ENCODE results near the gene MRGPRF.

The MRGPRF gene

DNA sequence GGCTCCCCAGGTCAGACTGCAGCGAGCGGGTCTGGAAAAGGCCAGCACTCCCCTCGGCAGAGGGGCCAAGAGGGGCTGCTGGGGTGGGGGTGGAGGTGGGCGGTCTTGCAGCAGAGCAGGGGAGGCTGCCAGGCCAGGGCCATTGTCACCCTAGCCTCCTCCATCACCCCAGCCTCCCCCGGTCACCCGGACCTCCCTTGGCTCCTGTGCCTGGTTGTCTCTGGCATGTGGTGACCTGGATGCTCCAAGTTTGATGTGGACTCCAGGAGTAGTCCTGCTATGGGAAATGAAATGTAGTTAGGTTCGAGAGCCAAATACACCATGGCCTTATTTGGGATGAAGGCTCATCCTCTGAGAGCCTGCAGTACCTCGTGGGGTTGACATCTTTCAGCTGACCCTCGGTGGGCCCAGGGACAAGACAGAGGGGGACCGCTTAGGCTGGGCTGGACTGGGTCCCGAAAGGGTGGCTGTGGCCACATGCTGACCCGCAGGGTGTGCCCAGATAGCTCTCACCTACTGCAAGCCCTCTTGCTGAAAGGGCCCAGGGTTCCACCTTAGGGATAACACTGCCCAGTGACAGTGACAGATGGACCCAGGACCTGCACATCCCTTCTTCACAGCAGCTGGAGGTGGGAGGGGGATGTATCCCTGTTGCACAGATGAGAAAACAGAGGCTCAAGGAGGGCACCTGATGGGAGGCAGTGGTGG lies 56.3 kb downstream of the MRGPRF start:
- no peak for FAIRE-seq

DNA sequence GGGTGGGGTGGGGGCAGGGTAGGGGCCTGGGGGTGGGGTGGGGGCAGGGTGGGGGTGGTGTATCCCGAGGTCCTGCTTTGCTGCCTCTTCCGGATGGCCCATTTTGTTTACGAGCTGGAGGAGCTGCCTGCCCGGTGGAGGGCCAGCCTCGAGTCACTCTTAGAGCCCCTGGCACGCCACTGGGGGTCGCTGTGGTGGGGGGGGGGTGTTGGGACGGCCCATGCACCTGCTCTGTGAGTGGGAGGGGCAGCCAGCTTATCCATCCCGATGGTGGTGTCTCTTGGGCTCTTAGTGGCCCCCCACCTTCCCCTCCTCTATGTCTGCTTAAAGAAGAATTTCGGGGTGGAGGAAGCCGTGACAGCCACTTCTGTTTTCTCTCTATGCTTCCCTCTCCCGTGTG lies 56.9 kb downstream of the MRGPRF start:
- TF ChIP-seq CTCF (IDR thresholded peaks at IDR 0.05; ENCODE audit: insufficient read depth, missing control alignments) = no peak
- no peak for DNase-seq (ENCODE audit: insufficient read length, low spot score)
- no peak for FAIRE-seq

More for the DNA sequence above, 56.3 kb downstream of the MRGPRF start:
- no peak for TF ChIP-seq CTCF (IDR thresholded peaks at IDR 0.05; ENCODE audit: insufficient read depth, missing control alignments)
- DNase-seq (ENCODE audit: insufficient read length, low spot score) = no peak

DNA sequence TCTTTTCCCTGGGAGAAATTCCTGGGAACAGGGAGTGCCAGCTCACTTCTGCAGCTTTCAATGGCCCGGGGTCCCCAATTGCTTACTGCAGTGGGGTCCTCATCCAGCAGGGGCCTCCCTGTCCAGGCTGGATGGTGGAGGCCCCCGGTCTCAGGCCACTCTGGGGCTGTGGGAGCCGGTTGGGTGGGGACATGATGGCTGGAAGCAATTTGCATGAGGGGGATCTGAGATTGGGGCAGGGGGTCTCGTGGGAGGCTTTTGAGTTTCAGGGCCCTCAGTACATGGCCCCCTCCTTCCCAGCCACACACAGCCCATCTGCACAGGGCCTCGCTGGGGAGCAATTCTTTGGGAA lies 57.5 kb downstream of the MRGPRF start:
- DNase-seq (ENCODE audit: insufficient read length, low spot score) (no peak), FAIRE-seq (no peak)
- no peak for TF ChIP-seq CTCF (IDR thresholded peaks at IDR 0.05; ENCODE audit: insufficient read depth, missing control alignments)

GRCh38 chr11:68954836-68955606 lies 58.0 kb downstream of the MRGPRF start:
- no peak for DNase-seq (ENCODE audit: insufficient read length, low spot score)
- no peak for FAIRE-seq
- no peak for TF ChIP-seq CTCF (IDR thresholded peaks at IDR 0.05; ENCODE audit: insufficient read depth, missing control alignments)
